K562 (cell line): ENCODE measurements around the gene PARD6A. TPM values are rescaled to one million over a fixed set of nuclear protein-coding genes. Genes with fewer than 3 reads are reported as not detected.

ENCODE experiments used
- ATAC-seq: fragments of 200-7000 bp; cut with Tn5 transposase; 3 replicates; pipeline ENCODE4 v1.9.1; 2020; ENCODE audit warnings: moderate library complexity
- BruUV-seq: library from RNA; stranded (reverse); fragments of 400-500 nt; replicated peaks from 2 replicates; lab custom pipeline; 2021; lab: Mats Ljungman, UMichigan
- CTCF ChIA-PET: fragments of 300-600 bp; formaldehyde crosslinking; extraction: SDS; loops from one replicate; lab custom pipeline; 2021; ENCODE audit warnings: low intra/inter-chr PET ratio; lab: Yijun Ruan, JAX
- POLR2A ChIA-PET: fragments of 300-600, 350-650 bp; sonication (Branson Sonifier 250); formaldehyde crosslinking; extraction: SDS; loops from one replicate; lab custom pipeline; 2021; ENCODE audit warnings: antibody characterized with exemption, inconsistent platforms; lab: Yijun Ruan, JAX
- DNase-seq, 4 experiments: peaks; one replicate each; pipeline versions ENCODE4 v3.0.0 to v3.0.0-alpha.2; 2011 to 2018; ENCODE audit warnings: low spot score in 3 of 4, mixed read lengths in 3 of 4; ENCODE audit errors: extremely low read depth in 1 of 4
- FAIRE-seq: peaks from 2 replicates; lab custom pipeline; 2011; peaks lifted over from hg19 to GRCh38; lab: Jason Lieb, UNC
- H2AFZ ChIP-seq: 2 replicates; pipeline ENCODE4 v1.6.0; 2011; ENCODE audit warnings: low read depth, low read length, control low read depth, inconsistent platforms
- H3K27ac ChIP-seq: fragments of 200-600 bp; 3 replicates; pipeline ENCODE4 v1.8.0; 2011; ENCODE audit warnings: low read depth, mild to moderate bottlenecking, control low read depth, inconsistent platforms, low read length, moderate library complexity, mixed read lengths; ENCODE audit errors: extremely low read depth
- H3K27me3 ChIP-seq, 2 experiments: fragments of 300-600 bp in 1 of 2; 2 replicates in 1 of 2; 3 replicates in 1 of 2; pipeline versions ENCODE4 v1.6.0 to v1.8.0; 2011; ENCODE audit warnings: inconsistent platforms in 2 of 2, low read length in 2 of 2, mild to moderate bottlenecking in 1 of 2, mixed read lengths in 1 of 2, moderate library complexity in 1 of 2; ENCODE audit not compliant: control insufficient read depth in 2 of 2, insufficient read depth in 2 of 2
- H3K36me3 ChIP-seq: fragments of 300-600 bp; 3 replicates; pipeline ENCODE4 v1.8.0; 2011; ENCODE audit warnings: mild to moderate bottlenecking, low read length, inconsistent platforms; ENCODE audit not compliant: control insufficient read depth, insufficient read depth
- H3K4me1 ChIP-seq, 2 experiments: fragments of 200-600 bp in 1 of 2; replicated peaks in 1 of 2; 2 replicates in 1 of 2; 3 replicates in 1 of 2; pipeline versions ENCODE4 v1.5.1 to v1.8.0; 2011; ENCODE audit warnings: inconsistent platforms in 2 of 2, low read length in 2 of 2, mild to moderate bottlenecking in 1 of 2, mixed read lengths in 1 of 2, moderate library complexity in 1 of 2; ENCODE audit not compliant: control insufficient read depth in 2 of 2, insufficient read depth in 2 of 2
- H3K4me2 ChIP-seq: 2 replicates; pipeline ENCODE4 v1.6.1; 2011; ENCODE audit warnings: low read length, control low read depth, inconsistent platforms, mixed read lengths; ENCODE audit not compliant: insufficient read depth
- H3K4me3 ChIP-seq: fragments of 200-600 bp; sonication (generic), shearing (Covaris generic); 2 replicates; pipeline ENCODE4 v1.5.1; 2016; ENCODE audit warnings: control low read depth, inconsistent platforms
- H3K79me2 ChIP-seq: fragments of 200-600 bp; 3 replicates; pipeline ENCODE4 v1.8.0; 2011; ENCODE audit warnings: low read length, inconsistent platforms; ENCODE audit not compliant: control insufficient read depth, insufficient read depth
- H3K9ac ChIP-seq, 2 experiments: 2 replicates each; pipeline versions ENCODE4 v1.6.0 to v1.6.1; 2011; ENCODE audit warnings: low read depth in 2 of 2, low read length in 2 of 2, control low read depth in 1 of 2, inconsistent platforms in 1 of 2, mild to moderate bottlenecking in 1 of 2, mixed read lengths in 1 of 2; ENCODE audit not compliant: insufficient read depth in 1 of 2
- H3K9me1 ChIP-seq: one replicate; pipeline ENCODE4 v1.6.0; 2011; ENCODE audit warnings: inconsistent platforms, mild to moderate bottlenecking, low read length, moderate library complexity; ENCODE audit not compliant: control insufficient read depth, insufficient read depth
- H3K9me3 ChIP-seq: replicated peaks from 2 replicates; pipeline ENCODE4 v1.5.1; 2011; ENCODE audit warnings: low read depth, low read length, inconsistent platforms; ENCODE audit not compliant: control insufficient read depth, insufficient read depth
- H4K20me1 ChIP-seq: replicated peaks from 2 replicates; pipeline ENCODE4 v1.6.1; 2011; ENCODE audit warnings: low read length, inconsistent platforms, mixed read lengths; ENCODE audit not compliant: control insufficient read depth, insufficient read depth
- CCAR2 ChIP-seq: fragments of 200-400 bp; formaldehyde crosslinking; IDR thresholded peaks from 2 replicates; pipeline ENCODE4 v1.6.1; 2017; ENCODE audit warnings: mild to moderate bottlenecking, low read depth, low read length
- EHMT2 ChIP-seq: fragments of 450-650 bp; IDR thresholded peaks from 2 replicates; pipeline ENCODE4 v1.6.1; 2018; ENCODE audit warnings: antibody characterized with exemption
- NCOA1 ChIP-seq: fragments of 450-650 bp; IDR thresholded peaks from 2 replicates; pipeline ENCODE4 v1.6.1; 2016; ENCODE audit warnings: low read depth
- NFYB ChIP-seq: IDR thresholded peaks from 2 replicates; pipeline ENCODE4 v1.6.1; 2011; ENCODE audit warnings: mild to moderate bottlenecking, moderate library complexity; ENCODE audit not compliant: insufficient read length; ENCODE audit errors: extremely low read depth
- PURB ChIP-seq: sonication (generic); formaldehyde crosslinking; IDR thresholded peaks from 2 replicates; pipeline ENCODE4 v1.9.0; 2021; ENCODE audit warnings: low read depth, mild to moderate bottlenecking, missing genetic modification reagents
- TAF7 ChIP-seq: fragments of 450-650 bp; IDR thresholded peaks from 2 replicates; pipeline ENCODE4 v1.6.1; 2016; ENCODE audit warnings: missing genetic modification characterization, missing compliant biosample characterization
- WGBS: fragments of 100-300 bp; shearing (Covaris generic); methylation state at CpG from one replicate; pipeline ENCODE4 v1.1.6; 2016; ENCODE audit warnings: low coverage, mixed read lengths; ENCODE audit not compliant: insufficient coverage; ENCODE audit errors: missing lambda C conversion rate; 5-methylcytosine and 5-hydroxymethylcytosine counted together
- in situ Hi-C: fragments of 300-500 bp; cut with MboI; formaldehyde crosslinking; loops from 4 replicates; pipeline ENCODE4 v1.15.0; 2018; ENCODE audit warnings: inconsistent platforms, mixed read lengths
- intact Hi-C: fragments of 100-400 bp; cut with micrococcal nuclease; formaldehyde crosslinking; loops from 2 replicates; pipeline ENCODE4 v1.14.2; 2022
- polyA plus RNA-seq, 8 experiments: library from polyadenylated mRNA; depleted of rRNA in 4 of 8; stranded (reverse) in 5 of 8; unstranded in 3 of 8; fragments of >200 nt; fragmentation: Nextera tagmentation in 2 of 8; fragmentation: Illumina TruSeq in 1 of 8; extraction: Ambion mirVana in 2 of 8; extraction: Trizol in 1 of 8; gene quantifications; 2 replicates each; pipeline versions ENCODE4 v1.2.1 to v1.2.3, GENCODE V29; 2011 to 2014; ENCODE audit warnings: inconsistent platforms in 1 of 8, missing spikeins in 1 of 8
- total RNA-seq, 7 experiments: library from RNA; depleted of rRNA in 6 of 7; stranded (reverse); fragments of >200 nt in 6 of 7; fragmentation: Illumina TruSeq in 2 of 7; extraction: Trizol in 2 of 7; gene quantifications; 2 replicates each; pipeline versions ENCODE4 v1.2.1 to v1.2.3, GENCODE V29; 2011 to 2021; ENCODE audit warnings: low replicate concordance in 1 of 7
- TF ChIP-seq, protein P1 (sequence below): fragments of 450-650 bp; IDR thresholded peaks from 2 replicates; pipeline ENCODE4 v1.6.1; 2016; ENCODE audit warnings: antibody characterized with exemption
- TF ChIP-seq, protein P2 (sequence below): fragments of 250-450 bp; sonication (Bioruptor Pico); IDR thresholded peaks from 2 replicates; pipeline ENCODE4 v1.4.0; 2020; ENCODE audit warnings: mild to moderate bottlenecking, moderate library complexity, borderline replicate concordance

PARD6A gene
- total and polyA plus RNA-seq, 9 of the 15 experiments (the other 6 are each of a cell fraction or from before 2014, with no cell fraction given), result 0.04 to 2.0 (median 0.44) TPM

DNA sequence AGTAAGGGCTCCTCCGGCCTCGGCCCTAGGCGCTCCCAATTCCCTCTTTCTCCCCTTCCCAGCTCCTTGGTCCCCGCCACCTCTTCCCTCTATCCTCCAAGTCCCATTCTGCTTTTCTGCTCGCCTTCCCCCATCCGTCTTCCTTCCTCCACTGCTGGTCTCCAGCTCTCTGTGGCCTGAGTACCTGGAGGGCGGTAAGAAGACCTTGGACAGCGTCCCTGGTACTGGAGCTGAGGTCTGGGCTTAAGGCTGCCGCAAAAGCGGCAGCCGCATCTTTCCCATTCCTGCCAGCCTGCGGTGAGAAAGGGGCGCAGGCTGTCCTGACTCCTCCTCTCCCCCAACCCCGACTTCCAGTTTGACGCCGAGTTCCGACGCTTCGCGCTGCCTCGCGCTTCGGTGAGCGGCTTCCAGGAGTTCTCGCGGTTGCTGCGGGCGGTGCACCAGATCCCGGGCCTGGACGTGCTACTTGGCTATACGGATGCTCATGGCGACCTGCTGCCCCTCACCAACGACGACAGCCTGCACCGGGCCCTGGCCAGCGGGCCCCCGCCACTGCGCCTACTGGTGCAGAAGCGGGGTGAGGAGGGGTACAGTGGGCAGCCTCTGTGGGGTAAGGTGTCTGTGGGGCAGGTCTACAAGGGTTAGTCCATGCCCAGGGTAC lies 471 bp downstream of the PARD6A start (continued):
- TF ChIP-seq, protein P1, sequence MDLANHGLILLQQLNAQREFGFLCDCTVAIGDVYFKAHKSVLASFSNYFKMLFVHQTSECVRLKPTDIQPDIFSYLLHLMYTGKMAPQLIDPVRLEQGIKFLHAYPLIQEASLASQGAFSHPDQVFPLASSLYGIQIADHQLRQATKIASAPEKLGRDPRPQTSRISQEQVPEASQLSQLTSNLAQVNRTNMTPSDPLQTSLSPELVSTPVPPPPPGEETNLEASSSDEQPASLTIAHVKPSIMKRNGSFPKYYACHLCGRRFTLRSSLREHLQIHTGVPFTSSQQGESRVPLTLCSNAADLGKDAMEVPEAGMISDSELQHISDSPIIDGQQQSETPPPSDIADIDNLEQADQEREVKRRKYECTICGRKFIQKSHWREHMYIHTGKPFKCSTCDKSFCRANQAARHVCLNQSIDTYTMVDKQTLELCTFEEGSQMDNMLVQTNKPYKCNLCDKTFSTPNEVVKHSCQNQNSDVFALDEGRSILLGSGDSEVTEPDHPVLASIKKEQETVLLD, result no peak

- CTCF ChIA-PET, result no interaction called here
These were observed 1.3 kb downstream of the PARD6A start for GRCh38 chr16:67661886-67662652.

More at GRCh38 chr16:67661886-67662652, 1.3 kb downstream of the PARD6A start:
- Histone ChIP-seq H3K79me2 (peaks cover 17% of the 10 kb centered on the region), H3K4me3 (no peak overlapping the region), H3K4me2 (no peak overlapping the region), H3K27ac (no peak overlapping the region), H4K20me1 (peaks cover 8% of the 10 kb centered on the region; the same call in 1 of the 2 replicates), H3K9me1 (no peaks in the 10 kb centered on the region), H3K27me3 (no peaks in the 10 kb centered on the region), H3K9me3 (no peaks in the 10 kb centered on the region), H3K9ac (0 out of 4 replicates have a peak overlapping the region, but pooled peaks of 1 of the 2 experiments have one; percentile 14), H2AFZ (no peak overlapping the region), H3K4me1 (peaks cover 11 to 63% of the 10 kb centered on the region in 2 experiments), H3K36me3 (peaks cover 23% of the 10 kb centered on the region)
- WGBS, result 84% methylated on average over 33 of the region's 34 CpGs
- in situ Hi-C loops (no loop called here), intact Hi-C loops (no loop called here)
- ATAC-seq (no peak), FAIRE-seq (no peak), DNase-seq (no peak)
- POLR2A ChIA-PET, result interaction anchor here (0.6 to 1.1 kb wide), 2 partner anchors 60 to 286 kb away, joined by 3 to 5 read pairs; no protein-coding TSS in a partner anchor
- TF ChIP-seq PURB (no peak), EHMT2 (no peak), NCOA1 (no peak), TAF7 (tag) (no peak), CCAR2 (no peak), NFYB (no peak)
- TF ChIP-seq, protein P2, sequence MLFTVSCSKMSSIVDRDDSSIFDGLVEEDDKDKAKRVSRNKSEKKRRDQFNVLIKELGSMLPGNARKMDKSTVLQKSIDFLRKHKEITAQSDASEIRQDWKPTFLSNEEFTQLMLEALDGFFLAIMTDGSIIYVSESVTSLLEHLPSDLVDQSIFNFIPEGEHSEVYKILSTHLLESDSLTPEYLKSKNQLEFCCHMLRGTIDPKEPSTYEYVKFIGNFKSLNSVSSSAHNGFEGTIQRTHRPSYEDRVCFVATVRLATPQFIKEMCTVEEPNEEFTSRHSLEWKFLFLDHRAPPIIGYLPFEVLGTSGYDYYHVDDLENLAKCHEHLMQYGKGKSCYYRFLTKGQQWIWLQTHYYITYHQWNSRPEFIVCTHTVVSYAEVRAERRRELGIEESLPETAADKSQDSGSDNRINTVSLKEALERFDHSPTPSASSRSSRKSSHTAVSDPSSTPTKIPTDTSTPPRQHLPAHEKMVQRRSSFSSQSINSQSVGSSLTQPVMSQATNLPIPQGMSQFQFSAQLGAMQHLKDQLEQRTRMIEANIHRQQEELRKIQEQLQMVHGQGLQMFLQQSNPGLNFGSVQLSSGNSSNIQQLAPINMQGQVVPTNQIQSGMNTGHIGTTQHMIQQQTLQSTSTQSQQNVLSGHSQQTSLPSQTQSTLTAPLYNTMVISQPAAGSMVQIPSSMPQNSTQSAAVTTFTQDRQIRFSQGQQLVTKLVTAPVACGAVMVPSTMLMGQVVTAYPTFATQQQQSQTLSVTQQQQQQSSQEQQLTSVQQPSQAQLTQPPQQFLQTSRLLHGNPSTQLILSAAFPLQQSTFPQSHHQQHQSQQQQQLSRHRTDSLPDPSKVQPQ (CRISPR knock-in tag), result no peak
- no TSS peak for BruUV-seq
